Femur (tissue), 1 donor: ENCODE data around the gene PKD2.
"Not testable (repeated sequence)": the region's sequence is repeated elsewhere in the genome, so short reads cannot be mapped to it uniquely, and the experiment has no call there.

ENCODE experiments used
- DNase-seq: peaks from one replicate; pipeline ENCODE4 v3.0.0-alpha.2; 2017

The PKD2 gene

DNA sequence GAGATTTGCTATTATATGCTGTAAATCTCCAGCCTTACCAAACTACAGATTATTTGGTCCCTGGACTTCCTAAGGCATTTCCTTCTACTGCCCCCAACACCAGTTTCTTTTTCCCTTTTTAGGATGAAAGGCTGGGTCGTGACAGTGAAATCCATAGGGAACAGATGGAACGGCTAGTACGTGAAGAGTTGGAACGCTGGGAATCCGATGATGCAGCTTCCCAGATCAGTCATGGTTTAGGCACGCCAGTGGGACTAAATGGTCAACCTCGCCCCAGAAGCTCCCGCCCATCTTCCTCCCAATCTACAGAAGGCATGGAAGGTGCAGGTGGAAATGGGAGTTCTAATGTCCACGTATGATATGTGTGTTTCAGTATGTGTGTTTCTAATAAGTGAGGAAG is 67.9 kb downstream of the PKD2 start:
- no peak for DNase-seq

DNA sequence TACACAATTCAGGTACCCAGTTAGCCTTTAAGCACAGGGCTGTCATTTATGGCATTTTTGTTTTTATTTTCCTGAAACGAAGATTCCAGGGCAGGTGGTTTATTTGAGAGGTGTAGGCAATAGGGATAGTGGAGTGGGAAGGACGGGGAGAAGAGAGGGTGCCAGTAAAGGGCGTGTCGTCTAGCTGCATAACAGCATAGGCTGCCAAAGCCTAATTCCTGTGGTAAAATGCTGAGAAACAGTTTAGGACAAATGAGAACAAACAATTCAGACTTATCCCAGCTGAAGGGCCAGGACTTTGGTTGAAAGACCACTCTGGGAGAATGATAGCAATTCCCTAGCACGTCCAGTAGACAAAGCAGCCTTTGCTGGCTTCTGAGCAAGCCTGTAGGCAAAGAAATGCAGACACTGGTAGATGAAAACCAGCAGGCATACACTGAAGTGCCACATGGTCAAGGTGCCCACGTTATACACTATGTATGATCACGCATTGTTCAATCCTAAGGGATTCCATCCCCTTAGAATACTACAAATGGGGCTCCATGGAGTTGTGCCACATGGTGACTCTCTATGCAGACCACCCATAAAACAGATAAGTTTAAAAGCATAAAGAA is 70.6 kb downstream of the PKD2 start:
- no peak for DNase-seq

DNA sequence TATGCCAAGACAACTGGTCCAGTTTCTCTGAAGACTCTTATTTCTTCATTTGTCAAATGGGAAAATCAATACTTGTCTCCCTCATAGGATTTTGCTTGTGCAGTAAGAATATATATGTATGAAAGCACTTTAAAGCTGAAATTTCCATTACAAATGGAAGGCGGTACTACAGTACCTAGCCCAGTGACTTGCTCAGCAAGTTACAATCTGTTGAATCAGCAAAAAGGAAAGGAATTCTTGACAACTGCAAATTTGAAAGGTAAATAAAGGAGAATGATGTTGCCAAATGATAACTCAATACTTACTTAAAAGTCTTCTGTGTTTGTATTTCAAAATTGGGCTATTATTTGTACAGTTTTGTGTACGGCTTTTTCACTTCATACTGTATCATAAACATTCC is 71.1 kb downstream of the PKD2 start:
- DNase-seq = no peak

DNA sequence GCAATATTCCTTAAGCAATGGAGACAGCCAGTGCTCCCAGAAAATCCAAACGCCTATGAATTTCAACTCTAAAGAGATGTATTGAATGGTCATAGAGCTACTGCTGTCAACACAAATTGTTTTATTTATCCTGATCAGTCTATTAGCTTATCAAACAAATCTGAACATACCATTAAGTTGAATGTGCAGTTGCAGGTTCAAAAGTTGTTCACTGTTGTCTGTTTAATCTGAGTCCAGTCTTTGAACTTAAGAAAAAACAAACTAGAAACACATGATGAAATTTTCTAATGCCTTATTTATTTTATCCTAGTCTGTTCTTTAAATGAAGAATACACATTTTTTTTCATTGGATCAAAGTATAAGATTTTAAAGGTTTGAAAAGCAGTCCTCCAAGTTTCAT is 73.2 kb downstream of the PKD2 start:
- DNase-seq = no peak

DNA sequence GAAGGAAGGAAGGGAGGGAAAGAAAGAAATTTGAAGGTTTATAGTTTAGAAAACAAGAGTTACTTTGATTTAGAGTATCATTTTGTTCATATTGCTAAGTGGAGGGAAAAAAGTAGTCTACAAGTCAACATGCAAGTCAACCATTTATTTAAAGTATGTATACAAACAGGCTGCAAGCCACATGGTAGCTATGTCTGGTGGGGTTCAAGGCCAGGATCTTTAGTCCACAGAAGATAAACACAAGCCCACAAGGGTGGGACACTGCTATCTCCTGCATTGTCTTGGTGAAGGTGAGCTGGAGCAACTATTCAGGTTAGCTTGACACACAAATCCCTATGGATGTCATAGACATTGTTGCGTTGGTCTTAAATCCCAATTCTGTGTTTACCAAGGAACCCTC is 79.6 kb downstream of the PKD2 start:
- DNase-seq = no peak

DNA sequence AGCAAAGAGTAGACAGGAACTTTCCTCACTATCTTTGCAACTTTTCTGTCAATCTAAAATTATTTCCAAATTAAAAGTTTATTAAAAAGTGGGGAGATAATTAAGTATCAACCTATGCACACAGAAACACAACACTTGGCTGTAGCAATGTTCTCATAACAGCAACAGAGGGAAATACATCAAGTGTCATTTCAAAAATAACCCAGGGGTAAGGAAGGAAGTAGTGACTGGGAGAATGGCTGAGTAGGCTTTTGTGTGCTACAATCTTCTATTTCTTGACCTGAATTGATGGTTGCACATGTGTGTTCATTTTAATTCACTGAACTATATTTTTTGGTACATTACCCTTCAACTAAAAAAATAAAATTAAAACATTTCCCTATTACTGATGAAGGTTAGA is 83.5 kb downstream of the PKD2 start:
- DNase-seq = no peak

DNA sequence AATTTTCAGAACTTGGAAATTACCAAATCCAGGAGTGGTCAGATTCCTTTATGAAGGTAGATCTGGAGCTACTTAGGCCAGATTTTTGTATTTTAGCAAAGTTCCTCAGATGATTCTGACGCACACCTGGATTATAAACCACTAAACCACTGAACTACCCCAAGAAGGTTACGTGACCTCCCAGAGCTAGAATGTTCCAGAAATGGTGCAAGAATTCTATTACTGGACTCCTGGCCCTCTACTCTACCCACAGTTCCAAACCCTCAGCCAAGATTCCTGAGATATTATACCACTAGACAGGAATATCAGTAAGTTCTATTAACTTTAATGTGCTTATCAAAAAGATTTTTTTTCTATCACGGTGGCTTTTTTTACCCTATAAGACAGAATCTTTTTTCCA is 83.9 kb downstream of the PKD2 start:
- no peak for DNase-seq

DNA sequence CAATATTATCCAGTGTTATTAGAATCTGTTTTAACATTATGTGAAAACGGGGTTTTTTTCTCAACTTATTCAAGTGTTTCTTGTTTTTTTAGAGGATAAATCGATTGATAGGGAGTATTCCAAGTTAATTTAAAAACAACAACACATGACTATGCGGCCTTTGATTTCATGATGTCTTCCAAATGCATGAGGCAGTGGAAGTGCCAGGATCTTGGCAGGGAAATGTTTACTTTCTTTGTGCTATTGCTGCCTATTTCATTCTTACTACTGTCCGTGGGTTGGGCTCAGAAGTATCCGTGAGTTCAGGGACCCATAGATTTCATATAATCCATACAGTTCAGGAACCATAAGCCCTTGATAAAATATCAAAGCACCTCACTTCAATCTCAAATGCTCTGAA is 86.4 kb downstream of the PKD2 start:
- DNase-seq = no peak

DNA sequence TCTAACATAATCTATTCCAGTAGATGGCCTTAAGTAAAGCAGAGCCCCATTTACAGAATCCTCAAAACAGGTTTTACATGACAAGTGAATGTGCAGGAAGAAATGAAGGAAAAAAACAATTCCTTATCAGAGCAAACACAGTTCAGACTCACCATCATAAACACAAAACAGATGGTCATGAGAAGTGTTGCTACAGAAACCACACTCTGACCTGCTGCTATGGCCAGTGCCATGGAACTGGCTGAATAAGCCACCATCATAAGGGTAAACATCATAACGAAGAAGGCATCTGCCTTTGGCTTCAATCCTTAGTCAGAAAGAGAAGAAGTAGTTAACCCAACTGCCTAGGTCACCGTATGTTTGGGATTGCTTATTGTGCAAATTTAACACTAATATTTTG is 89.9 kb downstream of the PKD2 start:
- DNase-seq = no peak

DNA sequence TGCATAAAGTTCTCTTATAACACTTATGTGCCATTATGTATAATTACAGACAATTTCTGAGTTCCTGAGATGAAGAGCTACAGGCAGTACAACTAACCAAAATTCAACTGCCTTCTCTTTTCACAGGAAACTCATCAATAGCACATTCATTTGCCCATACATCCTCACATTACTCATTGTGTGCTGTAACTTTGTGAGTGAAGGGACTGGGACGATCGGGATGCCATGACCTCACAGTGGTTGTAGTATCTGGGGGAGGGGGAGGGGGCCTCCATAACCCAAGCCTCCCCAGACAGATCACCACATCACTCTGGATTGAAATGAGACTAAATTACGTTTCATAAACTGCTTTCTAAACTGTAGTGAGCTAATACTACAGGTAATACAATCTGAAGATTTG is 90.3 kb downstream of the PKD2 start:
- no peak for DNase-seq

DNA sequence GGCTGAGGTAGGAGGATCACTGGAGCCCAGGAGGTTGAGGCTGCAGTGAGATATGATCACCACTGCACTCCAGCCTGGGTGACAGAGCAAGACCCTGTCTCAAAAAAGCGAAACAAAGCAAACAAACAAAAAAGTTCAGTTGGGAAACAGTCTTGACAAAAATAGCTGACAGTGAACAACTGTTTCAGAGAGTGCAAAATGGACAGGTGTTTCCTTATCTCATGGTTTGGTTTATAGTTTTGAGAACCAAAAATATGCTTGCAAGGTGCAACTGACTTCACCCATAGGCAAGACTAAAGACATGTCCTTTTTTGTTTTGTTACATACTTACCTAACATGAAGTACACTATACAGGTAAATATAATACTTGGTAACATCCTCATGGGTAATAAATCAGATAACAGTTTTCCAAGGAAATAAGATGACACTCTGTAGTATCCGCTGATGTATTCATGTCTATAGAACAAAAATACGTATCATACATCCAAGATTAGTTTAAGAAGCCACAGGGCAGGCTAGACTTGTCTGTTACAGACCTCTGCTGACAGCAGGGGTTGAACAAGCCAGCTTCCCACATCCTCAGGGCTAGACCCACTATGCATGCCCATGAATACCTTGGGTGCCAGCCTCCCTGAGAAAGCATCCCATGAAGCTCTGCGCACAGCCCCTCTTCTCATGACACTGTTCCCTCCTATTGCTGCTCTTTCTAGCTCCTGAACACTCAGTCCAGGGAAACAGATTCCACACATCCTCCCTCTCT is 91.7 kb downstream of the PKD2 start:
- DNase-seq = no peak

DNA sequence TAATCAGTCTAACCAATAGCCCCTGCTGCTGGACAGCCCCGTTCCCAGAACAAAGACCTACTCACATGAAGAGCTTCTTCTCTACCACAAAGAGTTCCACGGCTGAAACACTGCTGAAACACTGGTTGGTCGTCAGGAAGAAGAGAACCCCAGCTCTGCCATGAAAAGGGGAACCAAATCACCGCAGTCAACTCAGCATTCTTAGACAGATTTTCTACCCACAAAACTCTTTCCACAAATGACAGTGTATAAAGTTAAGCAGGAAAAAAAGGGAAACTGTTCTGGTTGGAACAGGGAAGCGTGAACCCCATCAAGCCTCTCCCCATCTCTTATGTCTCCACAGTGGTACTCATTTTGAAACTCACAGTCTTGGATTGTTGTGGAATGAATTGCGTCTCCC is 93.7 kb downstream of the PKD2 start:
- DNase-seq = no peak

DNA sequence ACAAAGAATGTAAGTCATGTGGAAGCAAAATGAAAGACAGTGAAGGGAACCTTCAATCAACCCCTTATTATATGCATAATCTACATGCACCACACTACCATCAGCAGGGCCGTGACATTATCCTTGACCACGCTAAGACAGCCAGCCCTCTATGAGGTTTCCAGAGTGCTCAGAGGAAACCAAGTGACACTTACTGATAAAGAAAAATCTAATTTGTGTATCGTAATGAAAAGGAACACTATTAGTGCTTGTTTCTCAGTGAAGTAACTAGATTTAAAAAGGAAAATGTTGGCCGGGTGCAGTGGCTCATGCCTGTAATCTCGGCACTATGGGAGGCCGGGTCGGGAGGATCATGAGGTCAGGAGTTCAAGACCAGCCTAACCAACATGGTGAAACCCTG is 94.6 kb downstream of the PKD2 start:
- no peak for DNase-seq

DNA sequence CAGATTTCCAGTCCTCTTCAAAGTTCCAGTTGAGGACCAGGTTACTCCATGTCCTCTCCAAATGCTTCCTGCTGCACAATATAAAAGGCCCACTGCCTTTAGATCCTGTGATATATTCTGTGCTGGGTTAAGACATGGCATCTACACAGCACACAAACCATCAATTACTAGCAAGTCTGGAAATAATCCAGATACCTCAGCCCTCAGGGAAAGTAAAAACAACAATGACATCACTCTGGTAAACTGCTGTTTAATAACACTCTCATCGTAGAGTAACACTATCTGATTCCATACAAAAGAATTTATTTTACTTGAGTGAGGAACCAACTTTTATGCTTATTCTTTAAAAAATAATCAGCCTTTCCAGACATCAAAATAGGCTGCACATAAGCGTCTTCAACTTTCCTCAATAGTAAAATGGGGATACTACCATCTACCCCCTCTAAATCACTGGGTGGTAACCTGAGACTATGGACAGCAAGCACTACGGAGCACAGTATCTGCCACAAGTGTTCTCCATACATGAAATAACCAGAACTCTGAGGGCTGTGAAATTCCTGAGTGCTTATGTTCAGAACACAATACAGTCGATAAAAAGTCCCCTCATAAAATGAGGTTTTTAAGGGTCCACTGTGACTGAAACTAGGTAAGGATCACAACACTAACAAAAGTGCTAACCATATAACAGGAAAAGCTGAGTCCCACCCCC is 97.6 kb downstream of the PKD2 start:
- no peak for DNase-seq

DNA sequence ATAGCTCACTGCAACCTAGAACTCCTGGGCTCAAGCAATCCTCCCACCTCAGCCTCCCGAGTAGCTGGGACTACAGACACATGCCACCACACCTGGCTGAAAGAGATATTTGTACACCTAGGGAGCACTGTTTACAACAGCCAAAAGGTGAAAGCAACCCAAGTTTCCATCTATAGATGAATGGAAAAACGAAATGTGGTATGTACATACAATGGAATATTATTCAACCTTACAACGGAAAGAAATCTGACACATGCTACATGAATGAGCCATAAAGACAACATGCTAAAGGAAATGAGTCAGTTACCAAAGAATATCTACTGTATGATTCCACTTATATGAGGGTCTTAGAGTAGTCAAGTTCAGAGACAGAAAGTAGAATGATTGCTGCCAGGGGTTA is 98.8 kb downstream of the PKD2 start:
- no peak for DNase-seq

DNA sequence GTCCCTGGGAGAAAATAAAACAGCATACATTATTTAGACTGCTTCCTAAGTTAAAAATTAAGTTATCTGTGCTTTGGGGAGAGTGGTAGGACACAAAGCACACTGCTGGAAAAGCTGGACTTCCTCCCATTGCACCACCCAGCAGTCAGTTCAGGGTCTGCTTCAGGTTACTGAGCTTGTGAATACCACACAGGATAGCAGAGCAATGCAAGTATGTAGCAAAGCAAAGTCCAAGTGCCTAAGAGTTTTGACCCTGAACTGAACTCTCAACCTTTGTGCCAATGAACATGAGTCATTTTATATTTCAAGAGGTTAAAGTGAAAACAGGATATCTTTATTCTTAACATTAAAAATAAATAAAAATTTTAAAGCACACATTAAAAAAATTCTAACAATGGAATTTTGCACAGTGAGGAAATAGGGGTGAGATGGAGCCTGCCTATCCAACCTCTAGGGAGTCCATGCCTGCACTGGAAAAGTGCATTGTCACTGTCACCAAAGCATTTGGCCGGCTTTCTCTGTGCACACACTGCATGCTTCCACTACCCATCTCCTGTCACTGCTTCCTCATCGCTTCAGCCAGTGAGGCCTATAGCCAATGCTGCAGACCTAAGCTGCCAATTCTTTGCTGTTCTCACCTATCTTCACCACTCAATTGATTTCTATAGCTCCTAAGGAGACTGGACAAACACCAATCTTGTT is 100.1 kb downstream of the PKD2 start:
- no peak for DNase-seq

DNA sequence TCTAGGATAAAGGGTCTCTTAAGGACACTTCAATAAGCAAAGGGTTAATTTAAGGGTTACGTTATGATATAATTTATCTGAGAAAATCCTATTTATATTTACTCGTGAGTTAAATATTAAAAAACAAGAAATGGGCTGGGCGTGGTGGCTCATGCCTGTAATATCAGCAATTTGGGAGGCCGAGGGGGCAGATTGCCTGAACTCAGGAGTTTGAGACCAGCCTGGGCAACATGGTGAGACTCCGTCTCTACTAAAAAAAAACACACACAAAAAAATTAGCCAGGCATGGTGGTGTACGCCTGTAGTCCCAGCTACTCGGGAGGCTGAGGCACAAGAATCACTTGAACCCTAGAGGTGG is 100.7 kb downstream of the PKD2 start:
- DNase-seq = not testable (repeated sequence)

DNA sequence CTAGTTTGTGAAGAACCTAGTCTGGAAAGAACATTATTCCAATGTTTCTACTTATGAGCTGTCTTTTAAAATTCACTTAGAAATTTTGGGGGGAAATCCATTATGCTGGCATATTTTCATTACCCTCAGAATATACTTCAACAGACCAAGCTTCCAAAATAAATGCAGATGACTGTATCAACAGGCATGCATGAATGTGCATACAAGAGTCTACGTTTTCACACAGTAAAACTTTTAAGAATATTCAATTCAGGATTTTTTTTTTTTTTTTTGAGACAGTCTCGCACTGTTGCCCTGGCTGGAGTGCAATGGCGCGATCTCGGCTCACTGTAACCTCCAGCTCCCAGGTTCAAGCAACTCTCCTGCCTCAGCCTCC is 101.3 kb downstream of the PKD2 start:
- no peak for DNase-seq

DNA sequence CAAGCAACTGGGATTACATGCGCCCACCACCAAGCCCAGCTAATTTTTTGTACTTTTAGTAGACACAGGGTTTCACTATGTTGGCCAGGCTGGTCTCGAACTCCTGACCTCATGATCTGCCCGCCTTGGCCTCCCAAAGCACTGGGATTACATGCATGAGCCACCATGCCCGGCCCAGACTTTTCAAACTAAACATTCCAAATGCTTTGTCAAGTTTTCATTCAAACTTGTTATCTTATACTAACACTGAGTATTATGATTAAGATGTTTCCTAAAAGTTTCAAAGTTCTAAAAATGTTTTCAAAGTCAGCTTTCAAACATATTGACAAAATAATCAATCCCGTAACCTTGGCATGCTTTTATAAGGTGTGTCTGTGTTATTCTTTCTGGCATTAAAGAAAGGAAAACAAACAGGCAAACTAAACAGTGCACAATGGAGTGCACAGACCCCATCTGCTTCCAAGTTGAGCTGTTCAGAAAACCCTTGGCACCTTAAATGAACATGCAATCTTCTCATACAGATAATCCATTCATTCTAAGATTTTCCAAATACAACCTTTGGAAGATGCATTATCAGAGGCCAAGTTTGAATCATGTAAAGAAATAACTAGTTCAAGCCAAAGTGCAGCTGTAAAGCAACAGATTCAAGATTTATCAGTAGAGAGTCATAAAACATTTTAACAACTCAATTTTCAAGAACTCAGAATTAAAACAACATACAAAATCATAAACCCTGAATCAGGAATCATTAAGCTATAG is 101.9 kb downstream of the PKD2 start:
- no peak for DNase-seq

DNA sequence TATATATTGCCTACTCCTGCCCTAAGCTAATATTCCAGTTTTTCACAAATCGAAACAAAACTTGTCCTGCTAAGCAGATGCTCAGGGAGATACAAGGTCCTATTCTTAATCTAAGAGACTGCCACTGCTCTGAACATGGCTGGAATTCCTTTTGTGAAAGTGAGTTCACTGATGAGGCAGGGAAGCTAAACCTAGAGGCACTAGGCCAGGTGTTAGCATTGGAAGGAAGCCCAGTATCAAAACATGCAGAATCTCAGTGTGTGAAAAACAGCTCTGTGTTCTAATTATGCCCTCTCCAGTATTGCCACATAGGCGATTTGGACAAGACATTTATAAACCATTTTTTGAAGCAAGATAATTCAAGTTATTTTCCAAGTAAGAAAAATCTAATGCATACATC is 103.4 kb downstream of the PKD2 start:
- no peak for DNase-seq

DNA sequence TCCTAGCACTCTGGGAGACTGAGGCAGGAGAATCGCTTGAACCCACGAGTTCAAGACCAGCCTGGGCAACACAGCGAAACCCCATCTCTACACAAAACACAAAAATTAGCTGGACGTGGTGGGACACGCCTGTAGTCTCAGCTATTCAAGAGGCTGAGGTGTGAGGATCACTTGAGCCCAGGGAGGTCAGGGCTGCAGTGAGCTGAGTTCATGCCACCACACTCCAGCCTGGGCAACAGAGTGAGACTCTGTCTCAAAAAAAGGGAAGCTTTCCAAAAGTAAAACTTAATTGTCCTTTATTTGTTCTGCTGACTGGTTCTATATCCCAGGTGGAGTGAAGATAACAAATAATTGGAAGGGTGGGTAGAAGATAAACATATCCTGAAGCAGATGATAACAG is 105.4 kb downstream of the PKD2 start:
- no peak for DNase-seq

DNA sequence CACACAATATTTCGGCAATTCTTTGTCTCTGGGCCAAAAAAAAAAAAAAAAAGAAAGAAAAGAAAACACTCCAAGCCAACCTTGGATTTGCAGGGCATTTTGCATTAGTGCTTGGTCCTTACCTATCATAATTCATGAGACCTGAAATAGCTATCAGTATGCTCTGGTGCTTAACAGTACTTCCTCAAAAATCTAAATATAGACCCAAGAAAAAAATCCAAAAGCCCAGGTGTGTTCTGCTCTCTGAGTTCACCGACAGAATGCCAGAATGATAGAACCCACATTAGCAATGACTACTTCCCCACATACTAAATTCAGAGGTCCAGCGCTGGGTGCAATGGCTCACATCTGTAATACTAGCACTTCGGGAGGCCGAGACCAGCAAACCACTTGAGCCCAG is 108.2 kb downstream of the PKD2 start:
- no peak for DNase-seq

DNA sequence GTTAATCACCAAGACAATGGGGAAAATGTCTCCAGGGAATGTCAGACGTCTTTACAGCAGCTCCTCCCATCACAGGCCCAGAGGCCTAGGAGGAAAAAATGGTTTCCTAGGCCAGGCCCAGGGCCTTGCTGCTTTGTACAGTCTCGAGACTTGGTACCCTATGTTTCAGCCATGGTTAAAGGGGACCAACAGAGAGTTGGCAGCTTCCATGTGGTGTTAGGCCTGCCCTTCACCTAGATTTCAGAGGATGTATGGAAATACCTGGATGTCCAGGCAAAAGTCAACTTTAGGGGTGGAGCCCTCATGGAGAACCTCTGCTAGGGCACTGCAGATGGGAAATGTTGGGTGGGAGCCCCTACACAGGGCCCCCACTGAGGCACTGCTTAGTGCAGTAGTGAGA is 112.5 kb downstream of the PKD2 start:
- DNase-seq = no peak
